Activated T-helper 17 cell treated with anti-CD3 and anti-CD28 coated beads, Interleukin-2, amount 50 U/mL, for 72 hours (primary cell): Measurements from ENCODE around the gene HCAR1. TPM values are rescaled to one million over a fixed set of nuclear protein-coding genes. Genes with fewer than 3 reads are reported as not detected.
"Not testable (repeated sequence)": the region's sequence is repeated elsewhere in the genome, so short reads cannot be mapped to it uniquely, and the experiment has no call there.

Experiments
- ATAC-seq: fragments of 150-1000 bp; cut with Tn5 transposase; replicated peaks from 2 replicates; pipeline ENCODE4 v1.10.0; 2021; ENCODE audit warnings: mild to moderate bottlenecking, moderate library complexity
- H3K27ac Mint-ChIP-seq: one replicate; pipeline ENCODE4 v1.8.0; 2022; ENCODE audit warnings: mixed read lengths
- H3K27me3 Mint-ChIP-seq: one replicate; pipeline ENCODE4 v1.8.0; 2022; ENCODE audit warnings: mixed read lengths
- H3K36me3 Mint-ChIP-seq: one replicate; pipeline ENCODE4 v1.8.0; 2022; ENCODE audit warnings: low read depth, mild to moderate bottlenecking, mixed read lengths
- H3K4me1 Mint-ChIP-seq: one replicate; pipeline ENCODE4 v1.8.0; 2022; ENCODE audit warnings: mixed read lengths
- H3K4me3 Mint-ChIP-seq: one replicate; pipeline ENCODE4 v1.8.0; 2022; ENCODE audit warnings: mild to moderate bottlenecking, mixed read lengths
- H3K9me3 Mint-ChIP-seq: one replicate; pipeline ENCODE4 v1.8.0; 2022; ENCODE audit warnings: mixed read lengths
- total RNA-seq, 2 donors: library from RNA; stranded (reverse); gene quantifications; one replicate each; pipeline ENCODE4 v1.2.3, GENCODE V29; 2022

HCAR1 gene
- total RNA-seq, 2 donors from 2014 or later, result 0.64 TPM; not detected in 1

DNA sequence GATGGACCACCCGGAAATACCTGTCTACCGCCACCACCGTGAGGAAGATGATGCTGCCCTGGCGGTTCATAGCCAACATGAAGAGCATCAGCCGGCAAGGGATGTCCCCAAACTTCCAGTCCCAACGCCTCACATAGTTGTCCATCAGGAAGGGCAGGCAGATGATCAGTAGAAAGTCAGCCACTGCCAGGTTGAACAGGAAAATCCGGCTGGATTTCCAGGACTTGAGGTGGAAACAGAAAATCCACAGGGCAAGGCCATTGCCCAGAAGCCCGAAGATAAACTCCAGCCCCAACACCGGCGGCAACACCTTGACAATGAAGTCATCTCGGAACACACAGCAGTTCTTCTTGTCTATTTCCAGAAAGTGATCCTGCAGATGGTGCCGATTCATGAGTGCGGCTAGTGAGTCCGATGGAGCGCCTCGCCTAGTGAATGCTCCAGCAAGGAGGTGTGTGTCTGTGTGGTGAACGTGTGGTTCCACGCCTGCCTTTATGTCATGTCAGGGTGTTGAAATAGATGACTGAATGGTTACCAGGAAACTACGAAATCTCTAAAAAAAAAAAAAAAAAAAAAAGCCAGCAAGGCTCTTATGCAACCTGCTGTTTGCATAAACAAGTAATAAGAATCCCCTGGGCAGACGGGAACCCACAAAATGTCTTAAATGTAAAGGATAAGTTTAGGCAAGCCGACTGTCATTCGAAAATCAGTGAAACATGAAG, 27.6 kb downstream of the HCAR1 start, which contains the start of gene HCAR2:
TSS of gene HCAR2 (minus strand) at position 468 of the 722 bp plus-strand sequence. CDS start at position 394, 74 bp downstream.
- H3K9me3 Mint-ChIP-seq, H3K4me1 Mint-ChIP-seq, H3K27me3 Mint-ChIP-seq, H3K36me3 Mint-ChIP-seq, H3K27ac Mint-ChIP-seq, H3K4me3 Mint-ChIP-seq, ATAC-seq: not testable (repeated sequence)

DNA sequence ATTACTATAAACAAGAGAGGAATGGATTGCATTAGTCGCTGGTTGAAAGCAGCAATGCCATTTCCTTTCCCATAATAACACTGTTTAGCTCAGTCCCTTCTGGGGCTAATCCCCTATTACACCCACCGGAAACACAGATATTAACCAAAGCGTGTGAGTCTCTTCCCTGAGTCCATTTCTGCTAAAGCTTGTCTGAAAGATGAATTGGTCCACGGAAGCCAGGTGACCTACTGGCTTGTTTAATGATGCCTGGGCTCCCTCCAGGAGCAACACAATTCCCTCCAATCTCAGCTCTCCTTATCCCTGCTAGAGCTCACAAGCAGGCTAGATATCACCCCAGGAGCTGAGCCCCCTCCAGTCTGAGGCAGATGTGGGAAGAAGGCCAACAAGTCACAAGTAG, 29.2 kb downstream of the HCAR1 start:
- not testable (repeated sequence) for ATAC-seq, H3K27ac Mint-ChIP-seq, H3K9me3 Mint-ChIP-seq, H3K27me3 Mint-ChIP-seq, H3K4me1 Mint-ChIP-seq, H3K36me3 Mint-ChIP-seq, H3K4me3 Mint-ChIP-seq

DNA sequence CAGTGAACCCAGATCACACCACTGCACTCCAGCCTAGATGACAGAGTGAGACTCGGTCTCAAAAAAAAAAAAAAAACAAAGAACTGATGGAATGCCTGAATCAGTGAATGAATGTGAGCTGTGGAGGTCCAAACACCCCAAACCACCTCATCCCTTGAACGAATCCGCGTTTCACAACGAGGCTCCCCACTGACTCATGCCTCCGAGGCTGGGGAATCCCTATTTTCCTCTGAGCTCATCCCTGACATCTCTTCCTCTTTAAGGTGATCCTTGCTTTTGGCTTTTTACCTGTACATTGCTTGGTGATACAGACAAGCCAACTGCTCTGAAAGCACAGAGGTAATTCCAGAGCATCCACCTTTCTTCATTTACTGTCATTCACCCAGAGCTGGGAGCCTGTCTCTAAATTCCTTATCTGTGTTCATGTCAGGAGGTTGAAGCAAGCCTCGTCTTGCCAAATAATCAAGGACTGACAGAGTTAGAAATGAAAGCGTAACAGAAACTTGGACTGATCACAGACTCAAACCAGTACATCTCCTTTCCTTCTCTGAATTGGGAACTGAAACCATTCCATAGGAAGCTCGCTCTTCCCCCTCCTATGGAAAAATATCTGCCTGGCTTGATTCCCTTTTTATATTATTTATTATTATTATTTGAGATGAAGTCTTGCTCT, 30.5 kb downstream of the HCAR1 start:
- not testable (repeated sequence) for H3K36me3 Mint-ChIP-seq, ATAC-seq, H3K4me3 Mint-ChIP-seq, H3K27ac Mint-ChIP-seq, H3K9me3 Mint-ChIP-seq, H3K27me3 Mint-ChIP-seq, H3K4me1 Mint-ChIP-seq

DNA sequence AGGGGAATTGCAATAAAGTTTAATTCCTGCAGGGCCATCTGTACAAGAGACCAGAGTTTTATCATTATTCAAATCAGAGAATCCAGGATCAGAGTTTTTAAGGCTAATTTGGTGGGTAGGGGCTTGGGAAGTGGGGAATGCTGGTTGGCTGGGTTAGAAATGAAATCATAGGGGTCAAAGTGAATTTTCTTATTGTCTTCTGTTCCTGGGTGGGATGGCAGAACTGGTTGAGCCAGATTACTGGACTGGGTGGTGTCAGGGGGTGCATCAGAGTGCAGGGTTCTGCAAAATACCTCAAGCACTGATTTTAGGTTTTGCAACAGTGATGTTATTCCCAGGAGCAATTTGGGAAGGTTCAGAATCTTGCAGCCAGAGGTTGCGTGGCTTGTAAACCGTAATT, 33.7 kb downstream of the HCAR1 start:
- ATAC-seq, H3K9me3 Mint-ChIP-seq, H3K4me3 Mint-ChIP-seq, H3K36me3 Mint-ChIP-seq, H3K27ac Mint-ChIP-seq, H3K27me3 Mint-ChIP-seq, H3K4me1 Mint-ChIP-seq: not testable (repeated sequence)

DNA sequence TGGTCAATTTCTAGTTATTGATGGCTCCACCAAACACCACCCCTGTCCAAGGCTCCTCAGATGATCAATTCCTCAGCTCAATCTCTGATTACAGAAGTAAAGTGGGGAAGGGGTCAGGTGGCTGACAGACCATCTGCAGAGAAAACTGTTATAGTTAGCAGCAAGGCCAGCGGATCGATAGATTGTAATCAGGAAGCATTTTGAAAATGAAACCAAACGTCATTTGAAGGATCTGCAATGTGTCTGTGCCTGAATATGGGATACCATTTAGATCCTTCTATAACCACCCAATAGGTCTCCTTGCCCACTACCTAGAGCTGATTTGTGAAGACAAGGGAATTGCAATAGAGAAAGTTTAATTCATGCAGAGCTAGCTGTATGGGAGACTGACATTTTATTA, 39.1 kb downstream of the HCAR1 start:
- H3K9me3 Mint-ChIP-seq, result no peaks in the 10 kb centered on the region
- no peaks in the 10 kb centered on the region for H3K4me1 Mint-ChIP-seq
- ATAC-seq, result no peak
- no peaks in the 10 kb centered on the region for H3K27me3 Mint-ChIP-seq
- H3K4me3 Mint-ChIP-seq, result no peak overlapping the region
- no peak overlapping the region for H3K27ac Mint-ChIP-seq
- no peaks in the 10 kb centered on the region for H3K36me3 Mint-ChIP-seq

DNA sequence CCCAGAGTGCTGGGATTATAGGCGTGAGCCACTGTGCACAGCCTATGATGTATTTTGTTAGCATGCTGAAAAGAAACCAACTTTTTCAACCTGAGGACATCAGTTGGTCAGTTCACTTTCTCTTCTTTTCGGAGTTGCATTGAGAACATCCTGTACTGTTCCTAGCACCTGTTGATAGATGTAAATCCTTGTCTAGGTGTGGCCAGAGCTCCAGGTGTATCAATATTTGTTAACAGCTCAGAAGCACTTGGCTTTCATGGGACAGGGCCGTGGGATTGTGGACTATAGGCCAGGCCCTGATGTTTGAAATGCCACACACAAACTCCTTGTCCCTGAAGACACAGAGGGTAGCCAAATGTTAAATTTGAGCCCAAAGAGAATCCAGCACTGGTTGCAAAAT, 42.4 kb downstream of the HCAR1 start:
- Mint-ChIP-seq H3K9me3 (no peaks in the 10 kb centered on the region), H3K36me3 (no peaks in the 10 kb centered on the region), H3K27ac (no peak overlapping the region), H3K4me3 (no peak overlapping the region), H3K4me1 (no peaks in the 10 kb centered on the region), H3K27me3 (no peaks in the 10 kb centered on the region)
- ATAC-seq, result no peak

DNA sequence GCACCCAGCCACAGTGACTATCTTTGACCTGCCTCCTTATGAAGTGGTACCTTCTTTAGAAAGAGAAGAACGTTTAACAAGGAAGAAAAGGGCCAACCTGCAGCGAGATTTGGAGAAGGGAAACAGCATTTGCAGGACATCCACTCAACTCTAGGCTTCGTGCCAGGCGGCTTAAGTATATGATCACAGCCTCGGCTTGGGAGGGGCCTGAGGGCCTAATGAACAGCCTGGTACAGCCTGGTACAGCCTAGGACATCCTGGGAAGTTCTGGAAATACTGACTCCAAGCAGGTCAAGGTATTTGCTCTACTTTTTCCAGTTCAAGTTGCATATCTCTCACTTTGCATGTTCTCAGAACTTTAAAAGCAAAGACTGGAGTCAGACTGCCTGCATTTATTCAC, 43.6 kb downstream of the HCAR1 start:
- Mint-ChIP-seq H3K36me3 (no peaks in the 10 kb centered on the region), H3K27me3 (no peaks in the 10 kb centered on the region), H3K4me3 (no peak overlapping the region), H3K4me1 (no peaks in the 10 kb centered on the region), H3K9me3 (no peaks in the 10 kb centered on the region), H3K27ac (no peak overlapping the region)
- no peak for ATAC-seq

DNA sequence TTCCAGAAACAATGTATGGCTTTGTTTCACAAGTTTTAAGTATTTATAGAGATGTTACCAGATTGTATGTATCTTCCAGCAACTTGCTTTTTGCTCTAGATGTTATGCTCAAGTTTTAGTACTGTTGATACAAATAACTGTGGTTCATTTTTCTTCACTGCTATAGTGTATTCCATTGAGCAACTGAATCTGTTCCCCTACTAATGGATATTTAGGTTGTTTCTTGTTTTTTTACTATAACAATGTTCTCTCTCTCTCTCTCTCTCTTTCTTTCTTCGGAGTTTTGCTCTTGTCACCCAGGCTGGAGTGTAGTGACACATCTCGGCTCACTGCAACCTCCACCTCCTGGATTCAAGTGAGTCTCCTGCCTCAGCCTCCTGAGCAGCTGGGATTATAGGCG, 44.1 kb downstream of the HCAR1 start:
- Mint-ChIP-seq H3K27ac (no peak overlapping the region), H3K36me3 (no peaks in the 10 kb centered on the region), H3K4me1 (no peaks in the 10 kb centered on the region), H3K4me3 (no peak overlapping the region), H3K9me3 (no peaks in the 10 kb centered on the region), H3K27me3 (no peaks in the 10 kb centered on the region)
- ATAC-seq, result no peak

DNA sequence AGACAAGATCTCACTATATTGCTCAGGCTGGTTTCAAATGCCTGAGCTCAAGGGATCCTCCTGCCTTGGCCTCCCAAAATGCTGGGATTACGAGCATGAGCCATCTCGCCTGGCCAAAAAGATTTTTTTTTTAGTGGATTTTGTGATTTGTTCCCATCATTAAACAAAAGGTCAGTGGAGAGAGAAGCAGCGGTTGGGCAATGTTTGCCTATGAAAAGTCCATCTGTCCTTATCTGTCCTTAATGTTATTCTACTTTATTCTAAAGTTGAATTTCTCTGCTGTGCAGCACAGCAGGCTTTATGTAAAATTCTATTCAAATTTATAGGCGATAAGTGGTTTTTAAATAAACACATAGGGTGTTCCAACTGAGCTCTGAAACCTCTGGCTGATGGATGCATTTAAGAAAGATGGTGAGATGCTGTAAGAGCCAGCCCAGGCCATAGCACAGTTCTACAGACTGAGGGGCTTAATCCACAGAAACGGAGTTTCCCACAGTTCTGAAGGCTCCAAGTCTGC, 46.3 kb downstream of the HCAR1 start:
- Mint-ChIP-seq H3K27me3 (no peaks in the 10 kb centered on the region), H3K4me3 (no peak overlapping the region), H3K4me1 (no peaks in the 10 kb centered on the region), H3K27ac (no peak overlapping the region), H3K36me3 (no peaks in the 10 kb centered on the region), H3K9me3 (no peaks in the 10 kb centered on the region)
- ATAC-seq, result no peak

DNA sequence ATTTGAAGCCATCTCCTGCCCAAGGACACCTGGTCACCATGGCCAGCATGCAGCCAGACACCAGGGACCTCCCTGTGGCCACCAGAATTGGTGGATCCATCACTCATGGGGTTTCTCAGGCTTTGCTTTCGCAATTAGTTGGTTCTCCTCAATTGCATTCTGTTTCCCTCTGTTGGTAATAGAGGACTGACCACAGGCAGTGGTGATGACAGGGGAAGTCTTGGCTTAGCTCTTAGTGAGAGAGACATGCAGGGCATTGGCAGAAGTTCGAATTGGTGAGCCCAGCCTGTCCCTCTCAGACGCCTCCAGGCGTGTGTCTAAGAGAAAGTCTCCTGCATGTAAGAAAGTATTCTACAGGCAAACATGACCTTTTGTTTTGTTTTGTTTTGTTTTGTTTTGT, 48.8 kb downstream of the HCAR1 start:
- Mint-ChIP-seq H3K36me3 (no peaks in the 10 kb centered on the region), H3K4me3 (no peak overlapping the region), H3K27me3 (peaks cover 3% of the 10 kb centered on the region), H3K27ac (no peak overlapping the region), H3K4me1 (no peaks in the 10 kb centered on the region), H3K9me3 (no peaks in the 10 kb centered on the region)
- no peak for ATAC-seq

DNA sequence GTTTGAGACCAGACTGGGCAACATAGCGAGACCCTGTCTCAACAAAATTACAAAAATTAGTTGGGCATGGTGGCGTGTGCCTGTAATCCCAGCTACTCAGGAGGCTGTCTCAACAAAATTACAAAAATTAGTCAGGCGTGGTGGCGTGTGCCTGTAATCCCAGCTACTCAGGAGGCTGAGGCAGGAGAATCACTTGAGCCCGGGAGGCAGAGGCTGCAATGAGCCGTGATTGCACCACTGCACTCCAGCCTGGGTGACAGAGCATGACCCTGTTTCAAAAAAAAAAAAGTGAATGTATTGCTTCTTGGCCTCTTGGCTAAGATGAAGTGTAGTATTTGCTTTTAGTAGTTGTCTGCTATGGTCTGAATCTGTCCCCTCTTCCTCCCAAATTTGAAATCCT, 49.7 kb downstream of the HCAR1 start:
- H3K27ac Mint-ChIP-seq, ATAC-seq: not testable (repeated sequence)

DNA sequence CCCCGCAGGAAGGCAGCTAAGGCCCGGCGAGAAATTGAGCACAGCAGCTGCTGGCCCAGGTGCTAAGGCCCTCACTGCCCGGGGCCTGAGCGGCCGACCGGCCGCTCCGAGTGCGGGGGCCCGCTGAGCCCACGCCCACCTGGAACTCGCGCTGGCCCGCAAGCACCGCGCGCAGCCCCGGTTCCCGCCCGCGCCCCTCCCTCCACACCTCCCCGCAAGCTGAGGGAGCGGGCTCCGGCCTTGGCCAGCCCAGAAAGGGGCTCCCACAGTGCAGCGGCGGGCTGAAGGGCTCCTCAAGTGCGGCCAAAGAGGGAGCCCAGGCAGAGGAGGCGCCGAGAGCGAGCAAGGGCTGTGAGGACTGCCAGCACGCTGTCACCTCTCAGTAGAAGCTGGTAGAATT, 53.9 kb downstream of the HCAR1 start:
- H3K27me3 Mint-ChIP-seq, H3K27ac Mint-ChIP-seq, H3K4me1 Mint-ChIP-seq, H3K36me3 Mint-ChIP-seq, H3K4me3 Mint-ChIP-seq, H3K9me3 Mint-ChIP-seq, ATAC-seq: not testable (repeated sequence)

More for the DNA sequence above, 49.7 kb downstream of the HCAR1 start:
- not testable (repeated sequence) for H3K27me3 Mint-ChIP-seq, H3K4me3 Mint-ChIP-seq, H3K9me3 Mint-ChIP-seq, H3K4me1 Mint-ChIP-seq, H3K36me3 Mint-ChIP-seq

Other genes with a start within 250 kb of the HCAR1 start
- gene ZCCHC8, start 229.9 kb downstream of the HCAR1 start, total RNA-seq, result 10 to 100 TPM; 33.6 to 37.0 TPM
- gene RSRC2, start 203.9 kb downstream of the HCAR1 start, total RNA-seq, result 100 to 1,000 TPM; 103 to 110 TPM
- gene KNTC1, start 203.6 kb downstream of the HCAR1 start, total RNA-seq, result 100 to 1,000 TPM; 128 to 148 TPM
- gene HCAR2, start 27.5 kb downstream of the HCAR1 start, total RNA-seq, result not detected
- not detected for gene HCAR3, start 14.0 kb downstream of the HCAR1 start, total RNA-seq
- 10 to 100 TPM; 65.3 to 78.9 TPM for gene DENR, start 22.0 kb upstream of the HCAR1 start, total RNA-seq
- 1 to 10 TPM; 1.0 to 3.8 TPM for gene CCDC62, start 43.7 kb upstream of the HCAR1 start, total RNA-seq
- 10 to 100 TPM; 14.7 to 23.3 TPM for gene HIP1R, start 104.6 kb upstream of the HCAR1 start, total RNA-seq
- 10 to 100 TPM; 10.5 to 17.0 TPM for gene VPS37B, start 165.3 kb upstream of the HCAR1 start, total RNA-seq
- 10 to 100 TPM in 1 of 2 donors, 1 to 10 TPM in 1; 7.7 to 12.0 TPM for gene ABCB9, start 235.6 kb upstream of the HCAR1 start, total RNA-seq
- gene OGFOD2, start 244.4 kb upstream of the HCAR1 start, total RNA-seq, result 10 to 100 TPM; 24.9 to 28.6 TPM
- 100 to 1,000 TPM; 112 to 160 TPM for gene ARL6IP4, start 249.8 kb upstream of the HCAR1 start, total RNA-seq